Left colon (tissue), 2 donors: Measurements from ENCODE around the gene KLHL22. TPM values are rescaled to one million over a fixed set of nuclear protein-coding genes. Genes with fewer than 3 reads are reported as not detected.
A peak's percentile ranks its signal among the peaks of the same experiment; 100 is the strongest.
"Not testable (repeated sequence)": the region's sequence is repeated elsewhere in the genome, so short reads cannot be mapped to it uniquely, and the experiment has no call there.

Experiments
- ATAC-seq: fragments of 200-7000 bp; cut with Tn5 transposase; one replicate; pipeline ENCODE4 v1.9.1; 2020; ENCODE audit warnings: mild to moderate bottlenecking, moderate library complexity
- DNase-seq, 2 donors: peaks; one replicate each; pipeline ENCODE4 v3.0.0-alpha.2; 2020
- intact Hi-C, 2 donors: fragments of 100-400 bp; cut with DNase I in 1 of 2; cut with micrococcal nuclease in 1 of 2; formaldehyde crosslinking; loops; one replicate each; pipeline versions ENCODE4 v1.11.2 to v1.14.0; 2022; cut with DNase I, micrococcal nuclease
- total RNA-seq, 2 donors: library from RNA; stranded (reverse); fragmentation: NEBNext Ultra II Directional; extraction: Animal tissue kit (Norgen Biotek cat#: 25700); gene quantifications; one replicate each; pipeline ENCODE4 v1.2.1, GENCODE V29; 2021
- donor health status: DM: no; HTN: no; CAD: no.
- donor health status: DM: yes; HTN: yes; CAD: no.

KLHL22 gene
- total RNA-seq, 2 donors from 2014 or later, result 12.3 to 14.2 TPM

GRCh38 chr22:20507253-20508066 is 11.9 kb upstream of the KLHL22 start, which contains the start of gene MED15:
TSS of gene MED15 (plus strand) at chr22:20507610. CDS start at chr22:20507679, 69 bp downstream.
- DNase-seq, result peak; percentile 92 to 93
- intact Hi-C loops, result no loop called here
- ATAC-seq, result peak; percentile 72

- ATAC-seq, result no peak
- intact Hi-C loops, result no loop called here
- no peak for DNase-seq
These were observed 11.1 kb upstream of the KLHL22 start for GRCh38 chr22:20506543-20507252.

GRCh38 chr22:20504293-20504922 is 8.8 kb upstream of the KLHL22 start:
- intact Hi-C loops, result not testable (repeated sequence)
- DNase-seq, result peak; percentile 51 to 64
- peak; percentile 47 for ATAC-seq

GRCh38 chr22:20503816-20504215 is 8.2 kb upstream of the KLHL22 start:
- peak; percentile 71 for ATAC-seq
- intact Hi-C loops, result no loop called here
- peak; percentile 58 to 83 for DNase-seq

GRCh38 chr22:20499769-20500168 is 4.2 kb upstream of the KLHL22 start:
- intact Hi-C loops, result loop anchor here in 1 of 2 donors (10.0 kb wide), 1 partner anchor 75 kb away; no protein-coding TSS in a partner anchor
- DNase-seq, result no peak
- ATAC-seq, result no peak

GRCh38 chr22:20498913-20499312 is 3.3 kb upstream of the KLHL22 start:
- ATAC-seq (no peak), DNase-seq (no peak)
- intact Hi-C loops, result loop anchor here in 1 of 2 donors (10.0 kb wide), 1 partner anchor 74 kb away; no protein-coding TSS in a partner anchor

- ATAC-seq, result no peak
- no peak for DNase-seq
- intact Hi-C loops, result loop anchor here in 1 of 2 donors (10.0 kb wide), 1 partner anchor 73 kb away; no protein-coding TSS in a partner anchor
These were observed 1.8 kb upstream of the KLHL22 start for GRCh38 chr22:20497426-20497825.

GRCh38 chr22:20495861-20496681 is 476 bp upstream of the KLHL22 start:
- DNase-seq (peak; percentile 91 to 93), ATAC-seq (peak; percentile 89)
- intact Hi-C loops, result loop anchor here in 1 of 2 donors (10.0 kb wide), 1 partner anchor 71 kb away; no protein-coding TSS in a partner anchor

GRCh38 chr22:20491346-20491745 is 4.2 kb downstream of the KLHL22 start:
- ATAC-seq, result no peak
- intact Hi-C loops, result loop anchor here in 1 of 2 donors (10.0 kb wide), 1 partner anchor 67 kb away; no protein-coding TSS in a partner anchor
- no peak for DNase-seq

GRCh38 chr22:20490941-20491307 is 4.7 kb downstream of the KLHL22 start:
- intact Hi-C loops, result loop anchor here in 1 of 2 donors (10.0 kb wide), 1 partner anchor 66 kb away; no protein-coding TSS in a partner anchor
- ATAC-seq, result no peak
- no peak for DNase-seq

GRCh38 chr22:20490183-20490940 is 5.2 kb downstream of the KLHL22 start:
- DNase-seq (no peak), ATAC-seq (no peak)
- intact Hi-C loops, result loop anchor here in 1 of 2 donors (10.0 kb wide), 1 partner anchor 66 kb away; no protein-coding TSS in a partner anchor

- DNase-seq, result no peak
- ATAC-seq, result no peak
- intact Hi-C loops, result no loop called here
These were observed 6.6 kb downstream of the KLHL22 start for GRCh38 chr22:20488946-20489345.

- intact Hi-C loops, result no loop called here
- no peak for DNase-seq
- no peak for ATAC-seq
These were observed 7.9 kb downstream of the KLHL22 start for GRCh38 chr22:20487715-20488114.

GRCh38 chr22:20486229-20486628 is 9.4 kb downstream of the KLHL22 start:
- DNase-seq (no peak), ATAC-seq (no peak)
- intact Hi-C loops, result no loop called here

GRCh38 chr22:20484948-20485683 is 10.5 kb downstream of the KLHL22 start:
- intact Hi-C loops, result no loop called here
- ATAC-seq, result no peak
- no peak for DNase-seq

- DNase-seq (no peak), ATAC-seq (no peak)
- intact Hi-C loops, result no loop called here
These were observed 11.8 kb downstream of the KLHL22 start for GRCh38 chr22:20483771-20484170.

- intact Hi-C loops, DNase-seq, ATAC-seq: not testable (repeated sequence)
These were observed 12.5 kb downstream of the KLHL22 start for GRCh38 chr22:20483143-20483506.
